ENCODE data around the gene MRPL57. TPM values are rescaled to one million over a fixed set of nuclear protein-coding genes. Genes with fewer than 3 reads are reported as not detected.
"Not testable (repeated sequence)": the region's sequence is repeated elsewhere in the genome, so short reads cannot be mapped to it uniquely, and the experiment has no call there.

Gene MRPL57
- total RNA-seq, 1 donor = 14.6 TPM

DNA sequence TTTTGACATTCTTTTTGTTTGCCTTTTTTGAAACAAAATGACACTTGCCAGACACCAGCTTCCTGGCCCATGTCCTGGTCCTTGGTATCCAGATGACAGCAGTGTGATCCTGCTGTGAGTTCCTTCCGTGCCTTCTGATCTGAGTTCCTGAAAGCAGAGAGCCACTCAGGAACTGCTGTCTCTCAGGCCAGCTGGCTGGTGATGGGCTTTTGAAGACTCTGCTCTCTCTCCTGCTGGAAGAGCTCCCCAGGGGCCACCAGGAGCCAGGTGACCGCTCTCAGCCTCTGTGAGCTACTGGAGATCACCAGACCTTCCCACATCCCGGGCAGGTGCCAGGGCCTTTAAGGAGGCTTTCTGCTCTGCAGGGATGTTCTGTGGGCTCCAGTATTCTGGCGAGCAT lies 21.9 kb downstream of the MRPL57 start:
- not testable (repeated sequence) for H3K4me3 ChIP-seq (ENCODE audit: low read depth, low read length); DNase-seq (ENCODE audit: low read depth)

DNA sequence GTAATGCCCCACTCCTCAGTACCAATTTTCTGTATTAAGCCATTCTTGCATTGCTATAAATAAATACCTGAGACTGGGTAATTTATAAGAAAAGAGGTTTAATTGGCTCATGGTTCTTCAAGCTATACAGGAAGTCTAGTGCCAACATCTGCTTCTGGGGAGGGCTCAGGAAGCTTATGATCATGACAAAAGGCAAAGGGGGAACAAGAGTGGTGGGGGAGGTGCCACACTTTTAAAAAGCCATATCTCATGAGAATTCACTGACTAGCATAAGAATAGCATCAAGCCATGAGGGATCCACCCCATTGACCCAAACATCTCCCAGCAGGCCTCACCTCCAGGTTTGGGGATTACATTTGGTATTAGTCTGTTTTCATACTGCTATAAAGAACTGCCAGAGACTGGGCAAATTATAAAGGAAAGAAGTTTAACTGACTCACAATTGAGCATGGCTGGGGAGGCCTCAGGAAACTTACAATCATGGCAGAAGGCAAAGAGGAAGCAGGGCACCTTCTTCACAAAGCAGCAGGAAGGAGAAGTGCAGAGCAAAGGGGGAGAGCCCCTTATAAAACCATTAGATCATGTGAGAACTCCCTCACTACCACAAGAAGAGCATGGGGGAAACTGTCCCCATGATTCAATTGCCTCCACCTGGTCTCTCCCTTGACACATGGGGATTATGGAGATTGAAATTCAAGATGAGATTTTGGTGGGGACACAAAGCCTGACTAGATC lies 25.2 kb downstream of the MRPL57 start:
- not testable (repeated sequence) for DNase-seq (ENCODE audit: low read depth); H3K4me3 ChIP-seq (ENCODE audit: low read depth, low read length)

DNA sequence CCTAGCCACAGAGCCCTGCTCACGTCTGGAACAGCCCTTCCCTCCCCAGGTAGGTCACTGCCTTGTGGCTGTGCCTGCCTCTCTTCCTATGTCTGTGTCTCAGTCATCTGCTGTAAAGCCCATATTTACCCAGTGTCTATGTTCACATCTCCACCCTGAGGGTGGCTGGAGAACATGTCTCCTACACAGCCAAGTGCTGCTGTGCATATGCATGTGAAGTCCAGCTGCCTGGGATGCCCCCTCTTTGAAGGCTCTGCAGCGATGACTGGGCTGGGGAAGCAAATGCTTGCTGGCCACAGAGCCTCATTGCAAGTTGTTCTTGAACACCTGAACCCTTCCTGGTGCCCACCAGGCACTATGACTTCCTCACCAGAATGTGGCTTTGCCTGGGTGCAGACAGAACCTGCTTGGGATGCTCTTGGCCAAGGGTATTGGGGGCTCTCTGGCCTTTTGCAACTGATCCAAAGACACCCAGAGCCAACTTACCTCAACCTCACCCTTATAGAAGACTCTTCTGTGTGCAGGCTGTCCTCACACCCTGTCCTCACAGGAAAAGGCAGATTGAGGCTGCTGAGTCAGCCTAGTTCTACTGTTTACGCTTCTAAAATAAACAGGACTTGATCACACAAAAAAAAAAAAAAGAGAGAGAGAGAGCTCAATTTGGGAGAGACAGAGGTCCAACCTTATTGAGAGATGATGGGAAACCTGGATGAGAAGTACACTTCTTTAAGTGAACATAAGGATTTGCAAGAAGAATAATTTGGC lies 26.5 kb downstream of the MRPL57 start:
- TF ChIP-seq, protein P1, sequence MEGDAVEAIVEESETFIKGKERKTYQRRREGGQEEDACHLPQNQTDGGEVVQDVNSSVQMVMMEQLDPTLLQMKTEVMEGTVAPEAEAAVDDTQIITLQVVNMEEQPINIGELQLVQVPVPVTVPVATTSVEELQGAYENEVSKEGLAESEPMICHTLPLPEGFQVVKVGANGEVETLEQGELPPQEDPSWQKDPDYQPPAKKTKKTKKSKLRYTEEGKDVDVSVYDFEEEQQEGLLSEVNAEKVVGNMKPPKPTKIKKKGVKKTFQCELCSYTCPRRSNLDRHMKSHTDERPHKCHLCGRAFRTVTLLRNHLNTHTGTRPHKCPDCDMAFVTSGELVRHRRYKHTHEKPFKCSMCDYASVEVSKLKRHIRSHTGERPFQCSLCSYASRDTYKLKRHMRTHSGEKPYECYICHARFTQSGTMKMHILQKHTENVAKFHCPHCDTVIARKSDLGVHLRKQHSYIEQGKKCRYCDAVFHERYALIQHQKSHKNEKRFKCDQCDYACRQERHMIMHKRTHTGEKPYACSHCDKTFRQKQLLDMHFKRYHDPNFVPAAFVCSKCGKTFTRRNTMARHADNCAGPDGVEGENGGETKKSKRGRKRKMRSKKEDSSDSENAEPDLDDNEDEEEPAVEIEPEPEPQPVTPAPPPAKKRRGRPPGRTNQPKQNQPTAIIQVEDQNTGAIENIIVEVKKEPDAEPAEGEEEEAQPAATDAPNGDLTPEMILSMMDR (IDR thresholded peaks at IDR 0.05; ENCODE audit: insufficient read depth, low read length) = no peak
- no peak overlapping the region for H3K4me3 ChIP-seq (ENCODE audit: low read depth, low read length)
- DNase-seq (ENCODE audit: low read depth) = no peak

DNA sequence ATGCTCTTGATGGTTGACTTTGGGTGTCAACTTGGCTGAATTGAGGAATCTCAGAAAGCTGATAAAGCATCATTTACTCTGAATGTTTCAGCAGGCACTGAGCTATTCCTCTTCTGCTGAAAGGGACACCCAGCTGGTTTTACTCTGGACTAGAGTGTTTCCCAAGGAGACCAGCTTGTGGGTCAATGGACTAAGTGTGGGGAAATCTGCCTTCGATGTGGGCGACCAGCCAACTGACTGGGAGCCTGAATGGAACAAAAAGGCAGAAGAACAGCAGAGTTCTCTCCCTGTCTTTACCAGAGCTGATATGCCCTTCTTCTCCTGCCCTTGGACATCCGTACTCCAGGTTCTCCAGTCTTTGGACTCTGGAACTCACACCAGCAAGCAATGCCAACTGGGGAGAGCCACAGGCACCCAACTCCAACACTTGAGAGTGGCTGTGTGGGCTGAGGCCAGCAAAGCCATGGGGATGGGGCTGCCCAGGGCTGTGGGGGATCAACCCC lies 32.2 kb downstream of the MRPL57 start:
- no peak overlapping the region for H3K4me3 ChIP-seq (ENCODE audit: low read depth, low read length)
- no peak for DNase-seq (ENCODE audit: low read depth)
- TF ChIP-seq, protein P1 (IDR thresholded peaks at IDR 0.05; ENCODE audit: insufficient read depth, low read length) = no peak

DNA sequence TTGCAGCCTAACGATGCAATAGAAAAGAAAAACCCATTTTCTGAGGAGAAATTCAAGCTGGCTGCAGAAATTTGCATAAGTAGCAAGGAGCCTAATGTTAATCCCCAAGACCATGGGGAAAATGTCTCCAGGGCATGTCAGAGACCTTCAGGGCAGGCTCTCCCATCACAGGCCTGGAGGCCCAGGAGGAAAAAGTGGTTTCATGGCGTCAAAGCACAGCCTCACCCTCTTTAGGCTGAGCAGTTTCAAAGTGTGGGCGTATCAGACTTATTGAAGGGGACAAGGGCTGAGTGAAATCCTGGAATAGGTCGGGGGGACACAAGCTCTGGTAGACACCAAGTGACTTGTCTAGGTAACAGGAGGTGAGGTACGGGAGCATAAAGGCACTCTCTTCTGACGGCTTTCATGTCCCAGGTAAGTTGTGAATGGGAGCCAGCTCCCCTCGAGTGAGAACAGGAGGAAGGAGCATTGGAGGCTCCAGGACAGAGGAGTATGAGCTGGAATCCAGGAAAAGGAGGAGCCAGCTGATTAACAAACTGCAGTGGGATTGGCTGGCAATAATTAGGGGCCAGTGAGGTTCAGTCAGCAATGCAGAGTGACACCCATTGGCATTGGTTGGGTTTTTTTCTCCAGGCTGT lies 35.8 kb downstream of the MRPL57 start:
- TF ChIP-seq, protein P1 (IDR thresholded peaks at IDR 0.05; ENCODE audit: insufficient read depth, low read length) = no peak
- H3K4me3 ChIP-seq (ENCODE audit: low read depth, low read length) = no peak overlapping the region
- no peak for DNase-seq (ENCODE audit: low read depth)

DNA sequence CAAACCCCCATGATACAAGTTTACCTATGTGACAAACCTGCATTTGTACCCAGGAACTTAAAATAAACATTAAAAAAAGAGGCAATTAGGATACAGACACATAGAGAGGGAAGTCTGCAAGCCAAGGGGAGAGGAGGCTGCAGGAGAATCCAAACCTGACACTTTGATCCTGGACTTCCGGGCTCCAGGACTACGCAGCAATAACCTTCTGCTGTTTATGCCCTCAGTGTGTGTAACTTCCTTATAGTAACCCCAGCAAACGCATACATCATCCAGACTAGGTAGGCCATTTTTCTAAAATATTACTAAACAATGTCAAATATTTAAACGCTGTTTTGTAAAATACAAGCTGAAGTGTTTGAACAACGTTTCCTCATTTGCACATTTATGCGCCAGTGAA lies 39.0 kb downstream of the MRPL57 start:
- DNase-seq (ENCODE audit: low read depth); H3K4me3 ChIP-seq (ENCODE audit: low read depth, low read length): not testable (repeated sequence)

DNA sequence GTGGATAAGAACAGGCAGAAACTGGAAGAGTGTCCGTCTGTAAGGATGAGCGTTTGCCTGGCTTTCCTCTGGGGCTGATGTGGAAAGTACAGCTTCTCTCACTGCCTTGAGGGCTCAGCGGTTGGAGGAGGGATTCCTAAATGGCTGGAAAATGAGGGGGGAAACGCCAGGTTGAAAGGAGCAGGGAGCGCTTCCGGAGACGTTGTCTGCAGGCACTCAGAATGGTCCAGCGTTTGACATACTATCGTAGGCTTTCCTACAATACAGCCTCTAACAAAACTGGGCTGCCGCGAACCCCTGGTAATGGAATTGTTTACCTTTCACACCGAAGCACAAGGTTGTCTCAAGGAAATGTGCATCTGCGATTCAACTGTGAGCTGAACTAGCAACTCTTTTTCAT lies 39.9 kb downstream of the MRPL57 start:
- H3K4me3 ChIP-seq (ENCODE audit: low read depth, low read length) = no peak overlapping the region
- DNase-seq (ENCODE audit: low read depth) = no peak
- TF ChIP-seq, protein P1 (IDR thresholded peaks at IDR 0.05; ENCODE audit: insufficient read depth, low read length) = no peak

DNA sequence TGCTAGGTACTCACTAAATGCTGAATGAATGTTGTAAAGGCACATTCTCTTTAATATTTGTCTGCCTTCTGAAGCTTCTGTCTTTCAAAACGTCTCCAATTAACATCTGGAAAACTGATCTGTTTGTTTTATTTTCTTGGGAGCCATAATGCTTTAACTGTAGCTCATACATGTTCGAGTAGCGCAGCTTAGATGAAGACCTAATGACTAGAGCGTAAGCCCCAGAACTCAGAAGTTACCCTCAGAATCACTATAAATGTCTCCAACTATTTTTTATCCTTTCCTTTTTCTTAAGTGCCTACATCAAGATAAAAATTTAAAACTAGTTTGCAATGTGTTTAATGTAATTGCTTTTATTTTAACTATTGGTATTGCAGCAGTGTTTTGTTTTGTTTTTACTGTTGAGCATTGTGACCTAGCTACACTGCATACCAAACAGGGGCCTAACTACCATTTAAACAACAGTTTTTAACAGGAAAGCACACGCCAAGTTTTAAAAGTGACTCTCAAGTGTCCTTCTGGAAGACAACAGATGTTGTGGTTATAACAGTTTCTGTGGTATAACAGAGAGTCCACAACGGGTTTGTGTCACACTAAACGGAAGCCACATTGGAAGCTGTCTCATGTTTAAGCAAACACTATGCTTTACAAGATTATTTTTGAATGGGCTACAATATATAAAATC lies 42.0 kb downstream of the MRPL57 start:
- TF ChIP-seq, protein P1 (IDR thresholded peaks at IDR 0.05; ENCODE audit: insufficient read depth, low read length) = no peak
- DNase-seq (ENCODE audit: low read depth) = no peak
- H3K4me3 ChIP-seq (ENCODE audit: low read depth, low read length) = no peak overlapping the region

Measured in fibroblast of the aortic adventitia (primary cell).